Measurements from ENCODE around the gene A3GALT2.

A3GALT2 gene

GRCh38 chr1:33332881-33333280 lies 12.0 kb upstream of the A3GALT2 start:
- no peaks in the 10 kb centered on the region for H3K27me3 ChIP-seq (ENCODE audit: control insufficient read depth in 2 of 2, insufficient read depth in 2 of 2, low read length in 2 of 2)
- no peaks in the 10 kb centered on the region for H3K9me3 ChIP-seq (ENCODE audit: control insufficient read depth in 2 of 2, low read length in 2 of 2)
- H3K9ac ChIP-seq (ENCODE audit: low read depth in 1 of 2, low read length in 2 of 2), result no peak overlapping the region
- peaks cover 7 to 12% of the 10 kb centered on the region in 2 donors for H3K4me1 ChIP-seq (ENCODE audit: control insufficient read depth in 2 of 2, insufficient read depth in 2 of 2, low read length in 2 of 2)
- peaks cover 60 to 62% of the 10 kb centered on the region in 2 donors for H3K36me3 ChIP-seq (ENCODE audit: control insufficient read depth in 2 of 2, insufficient read depth in 2 of 2, low read length in 2 of 2)
- no peak overlapping the region for H3K27ac ChIP-seq (ENCODE audit: low read depth in 2 of 2, low read length in 2 of 2)
- no peak overlapping the region for H3K4me3 ChIP-seq (ENCODE audit: low read length in 2 of 2)

GRCh38 chr1:33332357-33332789 lies 11.5 kb upstream of the A3GALT2 start:
- Histone ChIP-seq H3K4me1 (ENCODE audit: control insufficient read depth in 2 of 2, insufficient read depth in 2 of 2, low read length in 2 of 2) (peaks cover 7 to 9% of the 10 kb centered on the region in 2 donors), H3K9me3 (ENCODE audit: control insufficient read depth in 2 of 2, low read length in 2 of 2) (no peaks in the 10 kb centered on the region), H3K27me3 (ENCODE audit: control insufficient read depth in 2 of 2, insufficient read depth in 2 of 2, low read length in 2 of 2) (no peaks in the 10 kb centered on the region), H3K9ac (ENCODE audit: low read depth in 1 of 2, low read length in 2 of 2) (no peak overlapping the region), H3K36me3 (ENCODE audit: control insufficient read depth in 2 of 2, insufficient read depth in 2 of 2, low read length in 2 of 2) (peaks cover 65 to 67% of the 10 kb centered on the region in 2 donors), H3K4me3 (ENCODE audit: low read length in 2 of 2) (no peak overlapping the region), H3K27ac (ENCODE audit: low read depth in 2 of 2, low read length in 2 of 2) (no peak overlapping the region)

- Histone ChIP-seq H3K9me3 (ENCODE audit: control insufficient read depth in 2 of 2, low read length in 2 of 2) (no peaks in the 10 kb centered on the region), H3K27me3 (ENCODE audit: control insufficient read depth in 2 of 2, insufficient read depth in 2 of 2, low read length in 2 of 2) (no peaks in the 10 kb centered on the region), H3K27ac (ENCODE audit: low read depth in 2 of 2, low read length in 2 of 2) (no peak overlapping the region), H3K4me1 (ENCODE audit: control insufficient read depth in 2 of 2, insufficient read depth in 2 of 2, low read length in 2 of 2) (peaks cover 7 to 8% of the 10 kb centered on the region in 2 donors), H3K4me3 (ENCODE audit: low read length in 2 of 2) (no peak overlapping the region), H3K36me3 (ENCODE audit: control insufficient read depth in 2 of 2, insufficient read depth in 2 of 2, low read length in 2 of 2) (peaks cover 72 to 73% of the 10 kb centered on the region in 2 donors), H3K9ac (ENCODE audit: low read depth in 1 of 2, low read length in 2 of 2) (no peak overlapping the region)
Measured at GRCh38 chr1:33331444-33332356, 10.8 kb upstream of the A3GALT2 start.

GRCh38 chr1:33330906-33331305 lies 10.0 kb upstream of the A3GALT2 start:
- Histone ChIP-seq H3K27ac (ENCODE audit: low read depth in 2 of 2, low read length in 2 of 2) (no peak overlapping the region), H3K9ac (ENCODE audit: low read depth in 1 of 2, low read length in 2 of 2) (no peak overlapping the region), H3K27me3 (ENCODE audit: control insufficient read depth in 2 of 2, insufficient read depth in 2 of 2, low read length in 2 of 2) (no peaks in the 10 kb centered on the region), H3K9me3 (ENCODE audit: control insufficient read depth in 2 of 2, low read length in 2 of 2) (no peaks in the 10 kb centered on the region), H3K4me3 (ENCODE audit: low read length in 2 of 2) (no peak overlapping the region), H3K36me3 (ENCODE audit: control insufficient read depth in 2 of 2, insufficient read depth in 2 of 2, low read length in 2 of 2) (peaks cover 78 to 79% of the 10 kb centered on the region in 2 donors), H3K4me1 (ENCODE audit: control insufficient read depth in 2 of 2, insufficient read depth in 2 of 2, low read length in 2 of 2) (peaks cover 7 to 8% of the 10 kb centered on the region in 2 donors)

- no peak overlapping the region for H3K9ac ChIP-seq (ENCODE audit: low read depth in 1 of 2, low read length in 2 of 2)
- no peaks in the 10 kb centered on the region for H3K27me3 ChIP-seq (ENCODE audit: control insufficient read depth in 2 of 2, insufficient read depth in 2 of 2, low read length in 2 of 2)
- H3K36me3 ChIP-seq (ENCODE audit: control insufficient read depth in 2 of 2, insufficient read depth in 2 of 2, low read length in 2 of 2), result peaks cover 83% of the 10 kb centered on the region in 2 donors
- peaks cover 7 to 8% of the 10 kb centered on the region in 2 donors for H3K4me1 ChIP-seq (ENCODE audit: control insufficient read depth in 2 of 2, insufficient read depth in 2 of 2, low read length in 2 of 2)
- no peaks in the 10 kb centered on the region for H3K9me3 ChIP-seq (ENCODE audit: control insufficient read depth in 2 of 2, low read length in 2 of 2)
- H3K27ac ChIP-seq (ENCODE audit: low read depth in 2 of 2, low read length in 2 of 2), result no peak overlapping the region
- H3K4me3 ChIP-seq (ENCODE audit: low read length in 2 of 2), result no peak overlapping the region
Measured at GRCh38 chr1:33330361-33330890, 9.5 kb upstream of the A3GALT2 start.

GRCh38 chr1:33329600-33330305 lies 8.9 kb upstream of the A3GALT2 start:
- Histone ChIP-seq H3K4me1 (ENCODE audit: control insufficient read depth in 2 of 2, insufficient read depth in 2 of 2, low read length in 2 of 2) (peaks cover 7 to 8% of the 10 kb centered on the region in 2 donors), H3K27me3 (ENCODE audit: control insufficient read depth in 2 of 2, insufficient read depth in 2 of 2, low read length in 2 of 2) (no peaks in the 10 kb centered on the region), H3K9me3 (ENCODE audit: control insufficient read depth in 2 of 2, low read length in 2 of 2) (no peaks in the 10 kb centered on the region), H3K27ac (ENCODE audit: low read depth in 2 of 2, low read length in 2 of 2) (no peak overlapping the region), H3K9ac (ENCODE audit: low read depth in 1 of 2, low read length in 2 of 2) (no peak overlapping the region), H3K4me3 (ENCODE audit: low read length in 2 of 2) (no peak overlapping the region), H3K36me3 (ENCODE audit: control insufficient read depth in 2 of 2, insufficient read depth in 2 of 2, low read length in 2 of 2) (peaks cover 88 to 90% of the 10 kb centered on the region in 2 donors)

GRCh38 chr1:33328817-33329216 lies 7.9 kb upstream of the A3GALT2 start:
- Histone ChIP-seq H3K36me3 (ENCODE audit: control insufficient read depth in 2 of 2, insufficient read depth in 2 of 2, low read length in 2 of 2) (peaks cover 90 to 95% of the 10 kb centered on the region in 2 donors), H3K4me3 (ENCODE audit: low read length in 2 of 2) (no peak overlapping the region), H3K9me3 (ENCODE audit: control insufficient read depth in 2 of 2, low read length in 2 of 2) (no peaks in the 10 kb centered on the region), H3K27me3 (ENCODE audit: control insufficient read depth in 2 of 2, insufficient read depth in 2 of 2, low read length in 2 of 2) (no peaks in the 10 kb centered on the region), H3K9ac (ENCODE audit: low read depth in 1 of 2, low read length in 2 of 2) (no peak overlapping the region), H3K27ac (ENCODE audit: low read depth in 2 of 2, low read length in 2 of 2) (no peak overlapping the region), H3K4me1 (ENCODE audit: control insufficient read depth in 2 of 2, insufficient read depth in 2 of 2, low read length in 2 of 2) (no peaks in the 10 kb centered on the region)

GRCh38 chr1:33327587-33328325 lies 6.9 kb upstream of the A3GALT2 start:
- Histone ChIP-seq H3K27ac (ENCODE audit: low read depth in 2 of 2, low read length in 2 of 2) (no peak overlapping the region), H3K4me1 (ENCODE audit: control insufficient read depth in 2 of 2, insufficient read depth in 2 of 2, low read length in 2 of 2) (no peaks in the 10 kb centered on the region), H3K9ac (ENCODE audit: low read depth in 1 of 2, low read length in 2 of 2) (no peak overlapping the region), H3K9me3 (ENCODE audit: control insufficient read depth in 2 of 2, low read length in 2 of 2) (no peaks in the 10 kb centered on the region), H3K4me3 (ENCODE audit: low read length in 2 of 2) (no peak overlapping the region), H3K36me3 (ENCODE audit: control insufficient read depth in 2 of 2, insufficient read depth in 2 of 2, low read length in 2 of 2) (peaks cover 93 to 98% of the 10 kb centered on the region in 2 donors), H3K27me3 (ENCODE audit: control insufficient read depth in 2 of 2, insufficient read depth in 2 of 2, low read length in 2 of 2) (no peaks in the 10 kb centered on the region)

- H3K27ac ChIP-seq (ENCODE audit: low read depth in 2 of 2, low read length in 2 of 2), result no peak overlapping the region
- H3K4me1 ChIP-seq (ENCODE audit: control insufficient read depth in 2 of 2, insufficient read depth in 2 of 2, low read length in 2 of 2), result no peaks in the 10 kb centered on the region
- no peak overlapping the region for H3K9ac ChIP-seq (ENCODE audit: low read depth in 1 of 2, low read length in 2 of 2)
- H3K27me3 ChIP-seq (ENCODE audit: control insufficient read depth in 2 of 2, insufficient read depth in 2 of 2, low read length in 2 of 2), result no peaks in the 10 kb centered on the region
- H3K4me3 ChIP-seq (ENCODE audit: low read length in 2 of 2), result no peak overlapping the region
- no peaks in the 10 kb centered on the region for H3K9me3 ChIP-seq (ENCODE audit: control insufficient read depth in 2 of 2, low read length in 2 of 2)
- H3K36me3 ChIP-seq (ENCODE audit: control insufficient read depth in 2 of 2, insufficient read depth in 2 of 2, low read length in 2 of 2), result peaks cover 84 to 89% of the 10 kb centered on the region in 2 donors
Measured at GRCh38 chr1:33326785-33327184, 5.9 kb upstream of the A3GALT2 start.
